HG02571 (cell line): ENCODE results near the gene CEP43.
A peak's percentile ranks its signal among the peaks of the same experiment; 100 is the strongest.

Experiments
- ATAC-seq: cut with Tn5 transposase; IDR thresholded peaks from one replicate; pipeline ENCODE4 v1.9.1; 2021; ENCODE audit warnings: mild to moderate bottlenecking, moderate library complexity; ENCODE audit not compliant: unreplicated experiment

CEP43 gene

GRCh38 chr6:166960609-166960978 lies 38.6 kb upstream of the CEP43 start:
- ATAC-seq, result no peak

- ATAC-seq, result no peak
Measured at GRCh38 chr6:166966268-166966667, 32.9 kb upstream of the CEP43 start.

DNA sequence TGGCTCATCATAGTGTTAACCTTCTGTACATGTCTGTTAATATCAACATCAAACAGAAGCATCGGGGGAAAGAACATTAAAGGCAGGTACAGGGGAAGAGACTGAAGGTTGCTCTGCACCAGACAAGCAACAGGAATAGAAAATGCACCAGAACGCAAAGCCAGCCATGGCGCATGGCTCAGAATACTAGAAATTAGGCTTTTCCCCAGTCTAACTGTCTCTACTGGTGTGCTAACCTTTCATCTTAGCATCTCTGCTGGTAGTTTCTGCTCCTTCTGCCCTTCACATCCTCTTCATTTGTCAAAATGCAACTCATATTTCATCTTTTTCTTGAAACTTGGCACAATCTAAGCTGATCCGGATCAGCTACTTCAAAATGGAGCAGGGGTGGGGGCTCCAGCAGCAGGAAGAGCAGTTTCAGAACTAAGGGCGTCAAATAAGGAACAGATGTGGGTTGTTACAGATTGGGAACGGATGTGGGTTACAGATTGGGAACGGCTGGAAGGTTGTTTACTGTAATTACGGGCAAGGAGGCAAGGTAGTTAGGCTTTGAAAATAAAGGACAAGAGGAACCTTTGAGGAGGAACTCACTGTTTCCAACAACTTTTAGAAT lies 29.7 kb upstream of the CEP43 start:
- no peak for ATAC-seq

DNA sequence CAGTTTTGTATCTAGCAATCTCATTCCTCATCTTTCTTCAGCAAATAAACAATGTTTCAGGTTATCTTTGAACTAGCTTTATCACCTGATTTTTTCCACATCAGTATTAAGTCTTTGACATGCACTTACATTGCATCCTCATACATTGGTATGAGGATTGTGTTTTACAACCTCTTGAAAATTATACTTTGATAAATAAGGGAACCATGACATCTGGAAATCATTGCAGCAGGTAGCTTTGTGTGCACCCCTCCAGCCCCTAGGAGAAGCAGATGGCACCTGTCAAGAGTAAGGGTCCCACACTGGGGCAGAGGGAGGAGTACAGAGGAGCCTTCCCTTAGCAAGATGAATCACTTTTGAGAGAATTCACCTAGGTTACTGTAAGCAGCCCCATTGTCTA lies 29.1 kb upstream of the CEP43 start:
- ATAC-seq, result no peak

GRCh38 chr6:166970776-166971175 lies 28.4 kb upstream of the CEP43 start:
- ATAC-seq, result no peak

- no peak for ATAC-seq
Measured at GRCh38 chr6:166971271-166971670, 27.9 kb upstream of the CEP43 start.

DNA sequence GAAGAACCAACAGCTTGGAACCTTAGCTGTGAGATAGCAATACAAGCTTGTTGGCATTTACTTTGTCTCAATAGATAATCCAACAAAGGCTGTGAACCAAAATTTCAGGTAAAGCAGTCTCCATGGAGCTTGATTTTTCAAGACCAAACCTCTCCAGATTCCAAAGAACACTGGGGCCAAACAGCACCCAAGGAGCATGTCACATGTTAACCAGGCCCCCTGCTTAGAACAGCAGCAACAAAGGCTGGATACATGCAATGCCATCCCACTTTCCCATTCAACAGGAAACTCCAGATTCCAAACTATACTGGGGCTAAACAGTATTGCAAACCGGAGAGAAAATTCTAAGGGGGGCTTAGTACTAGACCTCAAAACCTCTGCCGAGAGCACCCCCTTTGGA lies 27.1 kb upstream of the CEP43 start:
- ATAC-seq, result no peak

GRCh38 chr6:166976636-166977035 lies 22.6 kb upstream of the CEP43 start:
- ATAC-seq, result no peak

GRCh38 chr6:166977621-166978525 lies 21.3 kb upstream of the CEP43 start:
- no peak for ATAC-seq

DNA sequence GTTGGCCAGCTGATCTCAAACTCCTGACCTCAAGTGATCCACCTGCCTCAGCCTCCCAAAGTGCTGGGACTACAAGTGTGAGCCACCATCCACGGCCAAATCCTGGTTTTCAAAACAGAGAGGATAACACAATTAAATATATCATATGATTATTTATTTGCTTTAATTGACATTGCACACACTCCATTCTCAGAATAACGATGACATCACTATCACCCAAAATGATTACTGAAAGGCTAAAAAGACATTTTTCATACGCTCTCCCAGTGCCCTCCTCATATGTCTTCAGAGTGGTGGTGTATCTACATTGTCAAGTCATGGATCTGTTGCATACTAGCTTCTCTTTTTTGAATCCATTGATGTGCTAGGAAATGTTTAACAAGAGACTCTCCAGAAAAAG lies 18.5 kb upstream of the CEP43 start:
- no peak for ATAC-seq

- no peak for ATAC-seq
Measured at GRCh38 chr6:166987448-166987847, 11.7 kb upstream of the CEP43 start.

DNA sequence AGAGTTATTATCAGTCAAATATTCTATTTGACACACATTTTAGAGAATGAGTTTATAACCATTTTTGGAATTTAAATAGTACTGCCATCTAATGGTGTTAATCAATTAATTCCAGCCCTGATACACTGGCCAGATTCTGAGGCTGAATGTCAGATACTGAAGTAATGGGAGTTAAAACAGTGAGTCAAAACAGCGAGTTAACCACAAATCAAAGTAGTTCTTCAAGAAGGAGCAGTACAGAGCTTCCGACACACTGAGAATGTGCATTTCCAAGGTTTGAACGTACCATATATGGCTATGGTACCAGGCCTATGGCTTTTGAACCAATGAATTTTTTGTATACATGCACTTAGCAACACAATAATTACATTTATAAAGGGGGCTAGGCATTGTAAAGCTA lies 11.3 kb upstream of the CEP43 start:
- ATAC-seq, result no peak

- ATAC-seq, result no peak
Measured at GRCh38 chr6:166988674-166989201, 10.5 kb upstream of the CEP43 start.

- no peak for ATAC-seq
Measured at GRCh38 chr6:166989427-166990032, 9.7 kb upstream of the CEP43 start.

GRCh38 chr6:166996406-166996805 lies 2.8 kb upstream of the CEP43 start:
- ATAC-seq, result no peak

DNA sequence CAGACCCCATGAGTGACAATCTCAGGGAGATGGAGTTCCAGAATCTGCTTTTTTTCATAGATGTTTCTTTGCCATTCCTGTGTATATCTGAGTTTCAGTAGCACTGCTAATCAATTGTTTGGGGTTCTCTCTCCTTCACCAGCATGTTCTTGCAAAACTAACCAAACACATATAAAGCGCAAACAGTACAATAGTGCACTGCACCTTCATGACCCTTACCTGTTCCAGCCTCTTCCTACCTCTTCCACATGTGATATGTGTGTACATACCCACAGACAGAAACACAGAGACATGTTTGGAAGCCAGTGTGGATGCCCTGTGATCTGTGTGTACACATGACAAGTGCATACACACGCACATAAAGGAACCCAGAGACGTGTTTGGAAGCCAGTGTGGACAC lies 1.8 kb upstream of the CEP43 start:
- no peak for ATAC-seq

GRCh38 chr6:166997768-166998255 lies 1.4 kb upstream of the CEP43 start:
- ATAC-seq, result no peak

GRCh38 chr6:166998256-166999144 lies 697 bp upstream of the CEP43 start:
- peak; percentile 7 for ATAC-seq

- no peak for ATAC-seq
Measured at GRCh38 chr6:166999884-167000253, 672 bp downstream of the CEP43 start.

DNA sequence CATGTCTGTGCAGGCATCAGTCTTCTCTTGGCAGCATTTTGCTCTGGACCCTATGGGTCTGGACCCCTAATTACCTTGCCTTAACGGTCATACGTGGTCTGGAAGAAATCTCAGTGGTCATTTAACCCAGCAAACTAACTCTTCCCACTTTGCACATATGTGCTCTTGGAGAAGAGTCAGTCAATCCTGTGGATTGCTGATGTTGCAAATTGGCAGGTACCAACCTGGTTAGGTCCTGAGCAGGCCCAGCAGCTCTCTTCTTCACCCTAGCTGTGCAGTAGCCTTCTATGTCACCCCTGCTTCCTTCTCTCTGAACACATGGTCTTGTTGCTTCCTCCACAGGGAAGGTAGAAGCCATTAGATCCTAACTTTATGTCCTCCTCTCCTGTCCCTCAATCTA lies 1.6 kb downstream of the CEP43 start:
- no peak for ATAC-seq
